ENCODE results near the gene F11. TPM values are rescaled to one million over a fixed set of nuclear protein-coding genes. Genes with fewer than 3 reads are reported as not detected.
A peak's percentile ranks its signal among the peaks of the same experiment; 100 is the strongest.
"Not testable (repeated sequence)": the region's sequence is repeated elsewhere in the genome, so short reads cannot be mapped to it uniquely, and the experiment has no call there.

F11 gene
- total and polyA plus RNA-seq, 2 donors from 2014 or later: 1.5 to 15.7 TPM

DNA sequence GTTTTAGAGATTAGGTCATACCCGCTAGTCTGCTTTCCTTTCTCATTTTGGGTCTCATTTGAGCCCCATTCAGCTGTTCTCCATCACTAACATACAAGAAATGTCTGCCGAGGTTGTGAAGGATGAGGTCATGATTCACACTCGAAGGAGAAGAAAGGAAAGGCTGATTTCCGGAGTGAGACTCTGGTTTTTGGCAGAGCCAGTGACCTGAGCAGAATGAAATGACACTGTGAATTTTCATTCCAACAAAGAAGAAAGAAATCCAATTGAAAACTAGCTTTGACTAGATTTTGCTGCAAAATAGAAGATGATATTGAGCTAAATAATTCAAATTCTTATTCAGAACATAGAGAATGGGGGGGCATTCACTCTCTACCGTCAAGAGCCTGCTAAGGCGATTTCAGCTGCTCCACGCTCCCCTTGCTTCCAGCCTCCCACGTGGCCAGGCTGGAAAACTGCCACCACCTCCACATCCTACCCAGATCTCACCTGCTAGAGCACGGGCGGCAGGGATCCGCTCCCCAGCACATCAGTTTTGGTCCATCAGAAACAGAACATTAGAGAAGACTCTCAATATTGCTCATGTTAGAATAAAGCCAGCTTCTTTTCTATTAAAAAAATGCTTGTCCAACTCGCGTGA, 39.0 kb downstream of the F11 start:
- DNase-seq: peak in 2 of 5 donors; percentile 17 to 46
- Histone ChIP-seq H3K9ac (ENCODE audit: low read length in 3 of 3) (no peak overlapping the region), H3K4me3 (ENCODE audit: low read length in 3 of 3) (no peak overlapping the region), H3K27ac (ENCODE audit: low read depth in 2 of 2, low read length in 2 of 2) (no peak overlapping the region), H3K27me3 (ENCODE audit: control insufficient read depth, insufficient read depth, low read length) (no peaks in the 10 kb centered on the region), H3K9me3 (ENCODE audit: control insufficient read depth in 2 of 3, insufficient read depth in 1 of 3, low read length in 3 of 3) (no peaks in the 10 kb centered on the region), H3K36me3 (ENCODE audit: control insufficient read depth in 2 of 3, insufficient read depth in 3 of 3, low read length in 3 of 3) (no peaks in the 10 kb centered on the region), H3K4me1 (ENCODE audit: control insufficient read depth in 2 of 3, insufficient read depth in 2 of 3, low read depth in 1 of 3, low read length in 3 of 3) (no peaks in the 10 kb centered on the region)
- no peak for FAIRE-seq
- TF ChIP-seq, protein P1, sequence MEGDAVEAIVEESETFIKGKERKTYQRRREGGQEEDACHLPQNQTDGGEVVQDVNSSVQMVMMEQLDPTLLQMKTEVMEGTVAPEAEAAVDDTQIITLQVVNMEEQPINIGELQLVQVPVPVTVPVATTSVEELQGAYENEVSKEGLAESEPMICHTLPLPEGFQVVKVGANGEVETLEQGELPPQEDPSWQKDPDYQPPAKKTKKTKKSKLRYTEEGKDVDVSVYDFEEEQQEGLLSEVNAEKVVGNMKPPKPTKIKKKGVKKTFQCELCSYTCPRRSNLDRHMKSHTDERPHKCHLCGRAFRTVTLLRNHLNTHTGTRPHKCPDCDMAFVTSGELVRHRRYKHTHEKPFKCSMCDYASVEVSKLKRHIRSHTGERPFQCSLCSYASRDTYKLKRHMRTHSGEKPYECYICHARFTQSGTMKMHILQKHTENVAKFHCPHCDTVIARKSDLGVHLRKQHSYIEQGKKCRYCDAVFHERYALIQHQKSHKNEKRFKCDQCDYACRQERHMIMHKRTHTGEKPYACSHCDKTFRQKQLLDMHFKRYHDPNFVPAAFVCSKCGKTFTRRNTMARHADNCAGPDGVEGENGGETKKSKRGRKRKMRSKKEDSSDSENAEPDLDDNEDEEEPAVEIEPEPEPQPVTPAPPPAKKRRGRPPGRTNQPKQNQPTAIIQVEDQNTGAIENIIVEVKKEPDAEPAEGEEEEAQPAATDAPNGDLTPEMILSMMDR (IDR thresholded peaks at IDR 0.05; ENCODE audit: borderline replicate concordance, extremely low read depth, insufficient read depth): no peak
- intact Hi-C loops (cut with DNase I): no loop called here

DNA sequence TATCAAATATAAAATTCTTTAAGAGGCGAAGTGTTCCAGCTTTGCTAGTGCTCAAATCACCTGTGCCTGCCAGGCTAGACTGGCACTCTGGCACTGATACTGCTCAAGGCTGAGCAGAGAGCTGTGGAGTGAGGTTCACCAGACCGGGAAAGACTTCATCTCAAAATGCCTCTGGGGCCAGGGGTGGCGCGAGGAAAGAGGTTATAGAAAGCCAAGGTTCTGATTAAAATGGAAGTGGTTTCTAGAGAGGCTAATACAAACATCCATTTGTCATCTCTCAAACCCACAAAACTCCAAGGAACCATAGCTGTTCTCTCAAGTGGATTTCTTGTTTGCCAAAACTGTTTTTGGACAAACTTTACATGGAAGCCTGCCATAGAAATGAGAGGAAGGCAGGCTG, 41.5 kb downstream of the F11 start:
- intact Hi-C loops (cut with DNase I): no loop called here
- no peaks in the 10 kb centered on the region for H3K9me3 ChIP-seq (ENCODE audit: control insufficient read depth in 2 of 3, insufficient read depth in 1 of 3, low read length in 3 of 3)
- DNase-seq (no peak), FAIRE-seq (no peak)
- H3K4me1 ChIP-seq (ENCODE audit: control insufficient read depth in 2 of 3, insufficient read depth in 2 of 3, low read depth in 1 of 3, low read length in 3 of 3): no peaks in the 10 kb centered on the region
- H3K9ac ChIP-seq (ENCODE audit: low read length in 3 of 3): no peak overlapping the region
- H3K27me3 ChIP-seq (ENCODE audit: control insufficient read depth, insufficient read depth, low read length): no peaks in the 10 kb centered on the region
- H3K36me3 ChIP-seq (ENCODE audit: control insufficient read depth in 2 of 3, insufficient read depth in 3 of 3, low read length in 3 of 3): no peaks in the 10 kb centered on the region
- TF ChIP-seq, protein P1 (IDR thresholded peaks at IDR 0.05; ENCODE audit: borderline replicate concordance, extremely low read depth, insufficient read depth): no peak
- no peak overlapping the region for H3K27ac ChIP-seq (ENCODE audit: low read depth in 2 of 2, low read length in 2 of 2)
- no peak overlapping the region for H3K4me3 ChIP-seq (ENCODE audit: low read length in 3 of 3)

DNA sequence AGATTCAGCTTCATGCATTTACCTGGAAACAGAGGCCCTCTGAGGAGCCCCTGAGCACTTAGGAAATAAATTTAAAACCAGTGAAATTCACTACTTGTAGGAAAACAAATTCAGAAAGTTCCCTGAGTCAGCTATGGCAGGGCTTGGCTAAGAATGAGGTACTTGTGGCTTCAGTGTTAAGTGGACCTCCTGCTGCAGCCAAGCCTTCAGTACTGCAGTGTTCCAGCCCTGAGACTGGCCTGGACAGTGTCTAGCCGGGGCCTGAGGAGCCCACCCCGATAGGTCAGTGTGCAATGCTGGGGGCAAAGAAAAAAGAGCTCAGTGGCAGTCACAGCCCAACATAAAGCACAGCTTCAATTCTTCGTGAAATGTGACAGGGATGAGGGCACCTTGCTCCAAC, 41.9 kb downstream of the F11 start:
- no peaks in the 10 kb centered on the region for H3K36me3 ChIP-seq (ENCODE audit: control insufficient read depth in 2 of 3, insufficient read depth in 3 of 3, low read length in 3 of 3)
- FAIRE-seq (no peak), DNase-seq (no peak)
- H3K27ac ChIP-seq (ENCODE audit: low read depth in 2 of 2, low read length in 2 of 2): no peak overlapping the region
- TF ChIP-seq, protein P1 (IDR thresholded peaks at IDR 0.05; ENCODE audit: borderline replicate concordance, extremely low read depth, insufficient read depth): no peak
- intact Hi-C loops (cut with DNase I): no loop called here
- H3K4me3 ChIP-seq (ENCODE audit: low read length in 3 of 3): no peak overlapping the region
- no peak overlapping the region for H3K9ac ChIP-seq (ENCODE audit: low read length in 3 of 3)
- H3K9me3 ChIP-seq (ENCODE audit: control insufficient read depth in 2 of 3, insufficient read depth in 1 of 3, low read length in 3 of 3): no peaks in the 10 kb centered on the region
- H3K27me3 ChIP-seq (ENCODE audit: control insufficient read depth, insufficient read depth, low read length): no peaks in the 10 kb centered on the region
- no peaks in the 10 kb centered on the region for H3K4me1 ChIP-seq (ENCODE audit: control insufficient read depth in 2 of 3, insufficient read depth in 2 of 3, low read depth in 1 of 3, low read length in 3 of 3)

DNA sequence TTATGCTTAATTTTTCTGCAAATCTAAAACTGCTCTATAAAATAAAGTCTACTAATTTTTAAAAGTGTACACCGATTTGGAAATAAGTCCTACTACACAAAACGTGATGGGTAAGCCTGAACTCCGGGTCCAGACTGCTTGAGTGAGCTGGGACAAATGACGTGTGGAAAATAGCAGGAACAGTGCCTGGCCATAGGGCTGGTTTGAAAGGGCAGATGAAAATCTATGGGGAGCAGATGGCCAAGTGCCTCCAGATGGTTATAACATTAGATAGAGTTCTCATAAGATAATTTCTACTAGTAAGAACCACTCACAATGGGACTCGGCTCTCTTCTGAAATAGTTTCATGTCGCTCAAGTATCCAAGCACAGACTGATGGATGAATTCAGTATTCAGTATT, 52.5 kb downstream of the F11 start:
- H3K9me3 ChIP-seq (ENCODE audit: control insufficient read depth in 2 of 3, insufficient read depth in 1 of 3, low read length in 3 of 3): no peaks in the 10 kb centered on the region
- FAIRE-seq: no peak
- no peak overlapping the region for H3K9ac ChIP-seq (ENCODE audit: low read length in 3 of 3)
- no peaks in the 10 kb centered on the region for H3K27me3 ChIP-seq (ENCODE audit: control insufficient read depth, insufficient read depth, low read length)
- TF ChIP-seq, protein P1 (IDR thresholded peaks at IDR 0.05; ENCODE audit: borderline replicate concordance, extremely low read depth, insufficient read depth): no peak
- H3K36me3 ChIP-seq (ENCODE audit: control insufficient read depth in 2 of 3, insufficient read depth in 3 of 3, low read length in 3 of 3): no peaks in the 10 kb centered on the region
- no peaks in the 10 kb centered on the region for H3K4me1 ChIP-seq (ENCODE audit: control insufficient read depth in 2 of 3, insufficient read depth in 2 of 3, low read depth in 1 of 3, low read length in 3 of 3)
- no peak overlapping the region for H3K4me3 ChIP-seq (ENCODE audit: low read length in 3 of 3)
- DNase-seq: no peak
- intact Hi-C loops (cut with DNase I): no loop called here
- H3K27ac ChIP-seq (ENCODE audit: low read depth in 2 of 2, low read length in 2 of 2): no peak overlapping the region

DNA sequence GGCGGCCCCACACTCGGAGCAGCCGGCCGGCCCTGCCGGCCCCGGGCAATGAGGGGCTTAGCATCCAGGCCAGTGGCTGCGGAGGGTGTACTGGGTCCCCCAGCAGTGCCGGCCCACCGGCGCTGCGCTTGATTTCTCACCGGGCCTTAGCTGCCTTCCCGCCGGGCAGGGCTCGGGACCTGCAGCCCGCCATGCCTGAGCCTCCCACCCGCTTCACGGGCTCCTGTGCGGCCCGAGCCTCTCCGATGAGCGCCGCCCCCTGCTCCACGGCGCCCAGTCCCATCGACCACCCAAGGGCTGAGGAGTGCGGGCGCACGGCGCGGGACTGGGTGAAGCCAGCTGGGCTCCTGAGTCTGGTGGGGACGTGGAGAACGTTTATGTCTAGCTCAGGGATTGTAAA, 58.7 kb downstream of the F11 start:
- FAIRE-seq; H3K4me1 ChIP-seq (ENCODE audit: control insufficient read depth in 2 of 3, insufficient read depth in 2 of 3, low read depth in 1 of 3, low read length in 3 of 3); H3K9me3 ChIP-seq (ENCODE audit: control insufficient read depth in 2 of 3, insufficient read depth in 1 of 3, low read length in 3 of 3); H3K9ac ChIP-seq (ENCODE audit: low read length in 3 of 3); H3K4me3 ChIP-seq (ENCODE audit: low read length in 3 of 3); H3K27ac ChIP-seq (ENCODE audit: low read depth in 2 of 2, low read length in 2 of 2); DNase-seq; H3K36me3 ChIP-seq (ENCODE audit: control insufficient read depth in 2 of 3, insufficient read depth in 3 of 3, low read length in 3 of 3); intact Hi-C loops (cut with DNase I); H3K27me3 ChIP-seq (ENCODE audit: control insufficient read depth, insufficient read depth, low read length): not testable (repeated sequence)

Measured in kidney (tissue), 14 donors.